Esophagus muscularis mucosa (tissue), 4 donors: Measurements from ENCODE around the gene ARHGAP9.

ENCODE experiments used
- EP300 ChIP-seq: sonication (generic); formaldehyde crosslinking; IDR thresholded peaks from one replicate; pipeline ENCODE4 v1.6.1; 2017; ENCODE audit warnings: antibody characterized with exemption
- POLR2AphosphoS5 ChIP-seq, 2 donors: sonication (generic); formaldehyde crosslinking; IDR thresholded peaks; one replicate each; pipeline ENCODE4 v1.6.1; 2017; ENCODE audit warnings: antibody characterized with exemption in 2 of 2
- TF ChIP-seq, protein P1 (sequence below), 3 experiments: fragments of 200-600 bp in 2 of 3; fragments of 450-650 bp in 1 of 3; sonication (generic) in 2 of 3; IDR thresholded peaks; one replicate each; pipeline ENCODE4 v1.5.1; 2017 to 2019; ENCODE audit warnings: antibody characterized with exemption in 3 of 3, mild to moderate bottlenecking in 2 of 3, moderate library complexity in 1 of 3

DNA sequence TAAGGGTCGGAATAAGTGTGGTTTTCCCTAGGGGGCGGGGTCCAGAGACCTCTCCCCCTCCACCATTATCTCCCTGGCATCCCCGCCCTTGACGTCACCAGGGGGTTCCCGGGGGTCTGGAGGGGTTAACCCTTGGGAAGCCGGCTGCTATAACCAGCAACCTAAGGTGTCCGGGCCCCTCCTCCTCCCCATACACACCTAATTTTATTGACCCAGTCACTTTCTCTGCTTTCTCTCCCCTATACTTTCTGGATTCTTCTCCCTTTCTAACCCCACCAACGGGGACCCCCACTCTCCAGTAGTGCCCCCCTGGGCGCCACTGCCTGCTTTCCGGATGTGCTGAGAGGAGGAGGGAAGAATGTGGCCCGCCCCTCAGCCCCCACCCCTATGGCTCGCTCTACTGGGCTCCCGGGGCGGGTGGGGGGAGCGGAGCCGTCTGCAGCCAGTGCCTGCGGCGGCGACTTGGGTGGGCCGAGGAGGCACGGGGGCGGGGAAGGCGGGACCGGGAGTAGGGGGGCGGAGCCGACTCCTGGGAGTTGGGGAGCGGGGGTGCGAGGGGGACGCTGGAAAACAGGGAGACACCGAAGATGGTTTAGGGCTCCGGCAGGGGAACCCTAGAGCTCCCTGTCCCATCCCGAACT, 18.3 kb downstream of the ARHGAP9 start:
- TF ChIP-seq POLR2AphosphoS5 (IDR thresholded peaks at IDR 0.05) (no peak), EP300 (no peak)
- TF ChIP-seq, protein P1, sequence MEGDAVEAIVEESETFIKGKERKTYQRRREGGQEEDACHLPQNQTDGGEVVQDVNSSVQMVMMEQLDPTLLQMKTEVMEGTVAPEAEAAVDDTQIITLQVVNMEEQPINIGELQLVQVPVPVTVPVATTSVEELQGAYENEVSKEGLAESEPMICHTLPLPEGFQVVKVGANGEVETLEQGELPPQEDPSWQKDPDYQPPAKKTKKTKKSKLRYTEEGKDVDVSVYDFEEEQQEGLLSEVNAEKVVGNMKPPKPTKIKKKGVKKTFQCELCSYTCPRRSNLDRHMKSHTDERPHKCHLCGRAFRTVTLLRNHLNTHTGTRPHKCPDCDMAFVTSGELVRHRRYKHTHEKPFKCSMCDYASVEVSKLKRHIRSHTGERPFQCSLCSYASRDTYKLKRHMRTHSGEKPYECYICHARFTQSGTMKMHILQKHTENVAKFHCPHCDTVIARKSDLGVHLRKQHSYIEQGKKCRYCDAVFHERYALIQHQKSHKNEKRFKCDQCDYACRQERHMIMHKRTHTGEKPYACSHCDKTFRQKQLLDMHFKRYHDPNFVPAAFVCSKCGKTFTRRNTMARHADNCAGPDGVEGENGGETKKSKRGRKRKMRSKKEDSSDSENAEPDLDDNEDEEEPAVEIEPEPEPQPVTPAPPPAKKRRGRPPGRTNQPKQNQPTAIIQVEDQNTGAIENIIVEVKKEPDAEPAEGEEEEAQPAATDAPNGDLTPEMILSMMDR (IDR thresholded peaks at IDR 0.05), result no peak
